WTC11 (cell line): ENCODE measurements around the gene GALNT17. TPM values are rescaled to one million over a fixed set of nuclear protein-coding genes. Genes with fewer than 3 reads are reported as not detected.

Source experiments
- ATAC-seq: fragments of 200-7000 bp; cut with Tn5 transposase; 2 replicates; pipeline ENCODE4 v1.10.0; 2021; ENCODE audit warnings: mild to moderate bottlenecking, moderate library complexity
- CTCF ChIA-PET: fragments of 300-600 bp; sonication (Branson Sonifier 250); formaldehyde crosslinking; loops from one replicate; lab custom pipeline; 2021; ENCODE audit warnings: antibody characterized with exemption; lab: Charles Lee
- POLR2A ChIA-PET: fragments of 350-600 bp; sonication (Branson Sonifier 250); formaldehyde crosslinking; loops from one replicate; lab custom pipeline; 2021; ENCODE audit warnings: antibody characterized with exemption; lab: Charles Lee
- DNase-seq: peaks from one replicate; pipeline ENCODE4 v3.0.0; 2021; ENCODE audit warnings: low spot score
- H3K27ac Mint-ChIP-seq: 2 replicates; pipeline ENCODE4 v1.8.0; 2021; ENCODE audit warnings: mixed read lengths
- H3K27me3 Mint-ChIP-seq: 2 replicates; pipeline ENCODE4 v1.8.0; 2021; ENCODE audit warnings: low read depth, mild to moderate bottlenecking, moderate library complexity, mixed read lengths
- H3K36me3 Mint-ChIP-seq: 2 replicates; pipeline ENCODE4 v1.8.0; 2021; ENCODE audit warnings: mixed read lengths
- H3K4me1 Mint-ChIP-seq: 2 replicates; pipeline ENCODE4 v1.8.0; 2022; ENCODE audit warnings: mixed read lengths
- H3K4me3 Mint-ChIP-seq: 2 replicates; pipeline ENCODE4 v1.8.0; 2021; ENCODE audit warnings: mild to moderate bottlenecking, moderate library complexity, mixed read lengths
- H3K9me3 Mint-ChIP-seq: 2 replicates; pipeline ENCODE4 v1.8.0; 2021; ENCODE audit warnings: mixed read lengths
- ARID4B ChIP-seq: sonication (generic); formaldehyde crosslinking; IDR thresholded peaks from 2 replicates; pipeline ENCODE4 v1.8.0; 2023; ENCODE audit warnings: missing genetic modification reagents, mild to moderate bottlenecking, borderline replicate concordance
- ATF6 ChIP-seq: sonication (generic); formaldehyde crosslinking; IDR thresholded peaks from 2 replicates; pipeline ENCODE4 v1.8.1; 2023; ENCODE audit warnings: mild to moderate bottlenecking, missing genetic modification reagents
- CDX4 ChIP-seq: fragments of 250-450 bp; sonication (Bioruptor Pico); IDR thresholded peaks from 2 replicates; pipeline ENCODE4 v1.9.0; 2021; ENCODE audit warnings: moderate library complexity, mild to moderate bottlenecking, inconsistent platforms, borderline replicate concordance
- FOXK1 ChIP-seq: sonication (generic); formaldehyde crosslinking; IDR thresholded peaks from 2 replicates; pipeline ENCODE4 v1.8.0; 2022; ENCODE audit warnings: mild to moderate bottlenecking, moderate library complexity, missing genetic modification reagents
- GRHL2 ChIP-seq: fragments of 250-450 bp; sonication (Bioruptor Pico); IDR thresholded peaks from 2 replicates; pipeline ENCODE4 v1.8.0; 2022; ENCODE audit warnings: mild to moderate bottlenecking, moderate library complexity; ENCODE audit not compliant: insufficient replicate concordance, severe bottlenecking
- HMGA2 ChIP-seq: fragments of 250-450 bp; sonication (Bioruptor Pico); IDR thresholded peaks from 2 replicates; pipeline ENCODE4 v1.4.0; 2021; ENCODE audit warnings: mild to moderate bottlenecking, moderate library complexity
- HMGXB4 ChIP-seq: sonication (generic); formaldehyde crosslinking; IDR thresholded peaks from 2 replicates; pipeline ENCODE4 v1.8.1; 2023; ENCODE audit warnings: mild to moderate bottlenecking, moderate library complexity, missing genetic modification reagents
- IRF2 ChIP-seq: sonication (generic); formaldehyde crosslinking; IDR thresholded peaks from 2 replicates; pipeline ENCODE4 v1.8.0; 2022; ENCODE audit warnings: low read depth, missing genetic modification reagents, borderline replicate concordance
- KAT7 ChIP-seq: sonication (generic); formaldehyde crosslinking; IDR thresholded peaks from 2 replicates; pipeline ENCODE4 v1.8.1; 2023; ENCODE audit warnings: missing genetic modification reagents, mild to moderate bottlenecking, borderline replicate concordance
- PRDM15 ChIP-seq: sonication (generic); formaldehyde crosslinking; IDR thresholded peaks from 2 replicates; pipeline ENCODE4 v1.8.0; 2022; ENCODE audit warnings: missing genetic modification reagents
- SMAD4 ChIP-seq: sonication (generic); formaldehyde crosslinking; IDR thresholded peaks from 2 replicates; pipeline ENCODE4 v1.8.0; 2022; ENCODE audit warnings: mild to moderate bottlenecking, missing genetic modification reagents
- SOX15 ChIP-seq: fragments of 250-450 bp; sonication (Bioruptor Pico); IDR thresholded peaks from 2 replicates; pipeline ENCODE4 v1.9.0; 2021; ENCODE audit warnings: mild to moderate bottlenecking
- SP1 ChIP-seq: sonication (generic); formaldehyde crosslinking; conservative IDR thresholded peaks from 2 replicates; pipeline ENCODE4 v1.8.1; 2022; ENCODE audit warnings: missing genetic modification reagents
- ZNF396 ChIP-seq: fragments of 250-450 bp; sonication (Bioruptor Pico); IDR thresholded peaks from 2 replicates; pipeline ENCODE4 v1.8.0; 2021; ENCODE audit warnings: mild to moderate bottlenecking, moderate library complexity, borderline replicate concordance
- ZNF512 ChIP-seq: sonication (generic); formaldehyde crosslinking; IDR thresholded peaks from 2 replicates; pipeline ENCODE4 v1.8.1; 2022; ENCODE audit warnings: missing genetic modification reagents, borderline replicate concordance
- total RNA-seq: library from RNA; stranded (reverse); gene quantifications from 3 replicates; pipeline ENCODE4 v1.2.3, GENCODE V29; 2021

Gene GALNT17
- total RNA-seq, 1 experiment from 2014 or later: 61.1 TPM

GRCh38 chr7:71480791-71481190 lies 348.8 kb downstream of the GALNT17 start:
- peaks cover 17% of the 10 kb centered on the region for H3K36me3 Mint-ChIP-seq
- TF ChIP-seq CDX4 (CRISPR knock-in tag) (no peak), HMGXB4 (CRISPR knock-in tag) (no peak), ZNF512 (CRISPR knock-in tag) (no peak), FOXK1 (no peak), PRDM15 (CRISPR knock-in tag) (no peak), KAT7 (CRISPR knock-in tag) (no peak), SMAD4 (CRISPR knock-in tag) (no peak), SOX15 (no peak), ATF6 (CRISPR knock-in tag) (no peak)
- CTCF ChIA-PET: no interaction called here
- no peaks in the 10 kb centered on the region for H3K27me3 Mint-ChIP-seq
- H3K4me1 Mint-ChIP-seq: peaks cover 61% of the 10 kb centered on the region
- no peak overlapping the region for H3K4me3 Mint-ChIP-seq
- no peak for ATAC-seq
- POLR2A ChIA-PET: no interaction called here
- DNase-seq: no peak
- H3K9me3 Mint-ChIP-seq: peaks cover 4% of the 10 kb centered on the region
- H3K27ac Mint-ChIP-seq: 0 out of 2 replicates have a peak overlapping the region, but pooled peaks have one; percentile 91

GRCh38 chr7:71482284-71482683 lies 350.3 kb downstream of the GALNT17 start:
- H3K4me1 Mint-ChIP-seq: peaks cover 54% of the 10 kb centered on the region
- no peak overlapping the region for H3K4me3 Mint-ChIP-seq
- H3K36me3 Mint-ChIP-seq: peaks cover 18% of the 10 kb centered on the region
- CTCF ChIA-PET: interaction anchor here (0.6 kb wide), 1 partner anchor 36 kb away, joined by 3 read pairs; no protein-coding TSS in a partner anchor
- peak overlapping the region; percentile 36; the same call in 1 of the 2 replicates for H3K27ac Mint-ChIP-seq
- POLR2A ChIA-PET: no interaction called here
- no peak for DNase-seq
- ATAC-seq: no peak
- no peaks in the 10 kb centered on the region for H3K27me3 Mint-ChIP-seq
- H3K9me3 Mint-ChIP-seq: peaks cover 5% of the 10 kb centered on the region; the same call in 1 of the 2 replicates
- TF ChIP-seq ZNF512 (CRISPR knock-in tag) (no peak), IRF2 (CRISPR knock-in tag) (no peak), SMAD4 (CRISPR knock-in tag) (no peak), GRHL2 (CRISPR knock-in tag) (no peak), HMGXB4 (CRISPR knock-in tag) (no peak), SP1 (CRISPR knock-in tag) (no peak), HMGA2 (CRISPR knock-in tag) (no peak), ARID4B (CRISPR knock-in tag) (no peak), ZNF396 (CRISPR knock-in tag) (no peak)
